Hepatic stellate cell (primary cell): ENCODE measurements around the gene FN3KRP.

Experiments
- DNase-seq: peaks from one replicate; pipeline ENCODE4 v3.0.0; 2011; ENCODE audit warnings: low spot score

The FN3KRP gene

DNA sequence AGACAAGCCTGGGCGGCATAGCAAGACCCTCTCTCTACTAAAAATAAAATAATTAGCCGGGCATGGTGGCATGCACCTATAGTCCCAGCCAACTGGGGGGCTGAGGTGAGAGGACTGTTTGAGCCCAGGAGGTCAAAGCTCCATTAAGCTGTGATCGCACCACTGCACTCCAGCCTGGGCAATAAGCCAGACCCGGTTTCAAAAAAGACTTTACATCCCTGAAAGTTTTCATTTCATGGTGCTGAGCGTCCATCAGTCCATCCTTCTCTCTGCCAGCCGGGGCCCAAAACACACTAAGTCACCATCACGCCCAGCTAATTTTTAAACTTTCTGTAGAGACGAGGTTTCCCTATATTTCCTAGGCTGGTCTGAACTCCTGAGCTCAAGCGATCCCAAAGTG, 28.6 kb upstream of the FN3KRP start:
- DNase-seq: no peak

DNA sequence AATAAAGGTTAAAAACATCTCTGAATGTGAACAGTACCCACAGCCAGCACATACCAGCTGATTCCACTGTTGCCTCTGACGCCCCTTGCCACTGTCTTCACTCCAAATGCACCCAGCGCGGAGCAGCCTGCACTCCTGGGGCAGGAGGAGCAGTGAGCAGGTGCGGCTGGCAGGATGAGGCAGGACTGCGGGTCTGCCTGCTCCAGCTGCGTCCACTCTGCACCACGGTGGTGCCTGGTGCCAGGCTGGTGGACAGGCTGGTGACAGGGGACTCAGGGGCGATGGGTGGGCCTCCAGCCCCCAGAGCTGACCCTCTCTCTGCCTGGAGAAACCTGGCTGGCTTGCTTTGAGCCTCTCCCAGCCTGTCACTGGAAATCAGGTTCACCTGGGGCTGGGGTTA, 27.4 kb upstream of the FN3KRP start:
- DNase-seq: no peak

- DNase-seq: no peak
These were observed 25.6 kb upstream of the FN3KRP start for GRCh38 chr17:82690786-82691489.

GRCh38 chr17:82691714-82692113, 24.8 kb upstream of the FN3KRP start:
- no peak for DNase-seq

DNA sequence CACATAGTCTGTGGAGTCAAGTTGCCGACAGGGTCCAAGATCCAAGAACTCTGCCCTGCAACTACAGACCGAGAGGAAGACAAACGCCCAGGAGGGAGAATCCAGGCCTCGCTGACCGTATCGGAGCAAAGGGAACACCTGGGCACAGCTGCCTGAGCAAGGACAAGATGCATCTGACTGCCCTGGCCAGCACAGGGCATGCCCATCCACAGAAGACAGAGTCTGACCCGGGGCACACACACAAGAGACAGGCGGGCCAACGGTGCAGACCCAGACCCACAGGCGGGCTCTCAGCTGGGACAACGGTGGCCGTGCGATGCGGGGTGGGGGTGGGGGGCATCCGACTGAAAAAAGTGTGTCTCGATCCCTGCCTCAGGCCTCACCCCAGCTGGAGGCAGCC, 24.2 kb upstream of the FN3KRP start:
- DNase-seq: no peak

GRCh38 chr17:82693168-82693867, 23.2 kb upstream of the FN3KRP start:
- DNase-seq: no peak

GRCh38 chr17:82694647-82695046, 21.9 kb upstream of the FN3KRP start:
- no peak for DNase-seq

GRCh38 chr17:82696259-82696658, 20.2 kb upstream of the FN3KRP start:
- DNase-seq: no peak

GRCh38 chr17:82696916-82697807, 19.3 kb upstream of the FN3KRP start:
- DNase-seq: no peak

DNA sequence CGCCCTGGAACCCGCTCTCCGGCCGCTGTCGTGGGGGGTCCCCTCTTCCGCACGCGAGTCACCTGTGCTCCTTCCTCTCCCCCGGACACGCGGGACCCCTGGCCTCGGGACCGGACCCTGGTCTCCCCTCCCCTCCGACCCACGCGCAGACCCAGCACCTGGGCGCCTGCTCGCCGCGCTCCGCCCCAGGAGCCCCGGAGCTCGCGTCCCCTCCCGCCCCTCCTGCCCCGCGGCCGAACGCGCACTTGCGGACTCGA, 18.8 kb upstream of the FN3KRP start:
- DNase-seq: no peak

- DNase-seq: peak; percentile 100
These were observed 18.2 kb upstream of the FN3KRP start, which contains the start of gene RAB40B for GRCh38 chr17:82698065-82698973. RAB40B (minus strand) TSS chr17:82698698; CDS start chr17:82698596, 102 bp downstream.

- DNase-seq: no peak
These were observed 17.5 kb upstream of the FN3KRP start for GRCh38 chr17:82698974-82699442.

- DNase-seq: no peak
These were observed 17.0 kb upstream of the FN3KRP start for GRCh38 chr17:82699551-82699950.

DNA sequence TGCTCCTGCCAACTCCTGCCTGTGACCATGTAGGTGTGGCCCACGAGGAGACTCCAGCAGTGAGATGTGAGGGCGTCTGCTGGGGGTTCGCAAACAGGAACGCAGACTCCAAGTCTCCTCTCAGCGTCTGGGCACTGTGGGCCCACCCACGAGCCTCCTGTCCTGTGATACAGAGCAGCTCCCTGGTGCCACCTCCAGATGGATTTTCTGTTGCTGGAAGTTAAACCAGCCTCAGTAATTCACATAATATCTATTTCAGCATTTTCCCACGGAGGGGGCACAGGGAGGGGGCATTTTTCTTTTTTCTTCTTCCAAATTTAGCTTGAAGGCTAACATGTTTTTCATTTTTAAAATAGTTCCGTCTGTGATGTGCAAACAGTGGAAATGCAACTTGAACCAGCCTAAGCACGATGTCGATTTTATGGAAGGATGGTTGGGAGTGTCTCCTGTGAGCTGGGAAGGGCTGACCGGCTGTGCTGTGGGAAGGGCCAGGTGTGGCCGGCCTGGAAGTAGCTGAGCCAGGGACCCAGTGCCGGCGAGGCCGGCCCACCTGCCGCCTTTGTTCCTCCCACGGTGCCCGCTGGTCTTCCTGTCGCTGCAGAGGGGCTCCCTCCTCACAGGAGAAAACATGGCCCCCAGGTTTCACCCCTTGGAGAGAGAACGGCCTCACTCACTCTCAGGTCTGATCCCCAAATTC, 14.1 kb upstream of the FN3KRP start:
- peak; percentile 42 for DNase-seq

DNA sequence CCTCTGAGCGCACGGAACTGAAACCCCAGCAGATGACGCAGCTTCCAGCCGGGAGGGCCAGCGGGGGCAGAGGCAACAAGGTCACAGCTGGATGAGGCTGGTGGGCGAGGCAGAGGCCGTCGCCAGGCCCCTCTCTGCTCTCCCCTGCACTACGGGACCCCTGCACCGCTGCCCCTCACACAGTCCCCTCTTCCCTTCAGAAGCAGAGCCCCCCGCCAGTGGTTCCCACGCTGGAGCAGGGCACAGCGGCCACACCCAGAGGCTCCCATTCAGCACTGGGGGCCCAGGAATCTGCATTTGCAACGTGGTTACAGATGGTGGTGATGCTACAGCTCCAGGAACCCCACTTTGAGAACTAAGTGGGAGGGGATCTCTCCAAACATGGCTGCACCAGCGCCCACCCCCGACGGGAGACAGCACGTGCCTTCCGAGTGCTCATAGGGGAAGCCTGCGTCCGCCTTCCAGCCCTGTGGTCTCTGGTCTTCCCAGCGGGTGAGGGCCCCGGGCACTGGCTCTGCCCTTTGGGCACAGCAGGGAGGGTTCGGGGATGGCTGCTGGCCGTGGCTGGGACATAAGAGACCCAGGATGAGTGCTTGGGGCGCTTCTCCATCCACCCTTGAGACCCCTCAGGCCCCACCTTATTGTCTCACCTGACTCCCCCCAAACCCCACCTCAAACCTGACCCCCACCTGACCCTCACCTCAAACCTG, 13.3 kb upstream of the FN3KRP start:
- DNase-seq: no peak

DNA sequence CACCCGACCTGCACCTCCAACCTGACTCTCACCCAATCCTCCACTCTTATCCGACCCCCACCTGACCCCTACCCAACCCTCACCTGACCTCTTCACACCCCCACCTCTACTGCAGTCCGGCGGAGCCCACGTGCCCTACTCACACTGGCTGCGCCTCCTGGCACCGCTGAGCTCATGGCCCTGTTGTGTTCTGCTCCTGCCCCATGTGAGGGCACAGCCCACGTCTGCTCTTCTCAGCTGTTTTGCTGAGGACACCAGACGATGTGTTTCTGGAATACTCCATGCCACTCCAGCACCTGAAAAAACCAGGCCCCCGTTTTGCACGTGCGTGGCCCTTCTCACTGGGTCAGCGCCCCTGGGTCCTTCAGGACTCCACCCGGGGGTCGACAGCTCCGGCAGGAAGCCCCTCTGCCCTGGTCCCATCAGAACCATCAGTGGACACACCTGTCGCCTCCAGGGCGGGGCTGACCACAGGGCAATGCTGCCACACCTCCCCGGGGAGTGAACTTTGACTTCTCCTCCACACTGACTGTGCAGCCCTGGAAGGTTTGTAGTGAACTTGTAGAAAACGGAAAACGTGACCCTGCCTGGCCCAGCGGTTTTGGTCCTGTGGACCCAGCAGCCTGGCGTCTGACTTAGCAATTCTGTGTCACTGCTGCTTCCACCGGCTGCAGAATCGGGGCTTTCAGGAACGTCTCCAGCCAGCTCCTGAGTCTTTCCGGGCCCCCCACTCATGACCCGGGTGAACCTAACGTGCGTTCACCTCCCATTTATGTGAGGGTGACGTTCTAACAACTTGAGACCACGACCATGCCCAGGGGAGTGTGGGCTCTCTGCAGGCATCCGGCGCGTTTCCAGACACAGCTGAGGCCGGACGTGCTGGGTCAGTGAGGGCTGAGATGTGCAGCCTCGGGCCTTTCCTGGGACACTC, 12.3 kb upstream of the FN3KRP start:
- DNase-seq: no peak

- DNase-seq: no peak
These were observed 11.6 kb upstream of the FN3KRP start for GRCh38 chr17:82704886-82705285.

- no peak for DNase-seq
These were observed 10.8 kb upstream of the FN3KRP start for GRCh38 chr17:82705756-82706155.

DNA sequence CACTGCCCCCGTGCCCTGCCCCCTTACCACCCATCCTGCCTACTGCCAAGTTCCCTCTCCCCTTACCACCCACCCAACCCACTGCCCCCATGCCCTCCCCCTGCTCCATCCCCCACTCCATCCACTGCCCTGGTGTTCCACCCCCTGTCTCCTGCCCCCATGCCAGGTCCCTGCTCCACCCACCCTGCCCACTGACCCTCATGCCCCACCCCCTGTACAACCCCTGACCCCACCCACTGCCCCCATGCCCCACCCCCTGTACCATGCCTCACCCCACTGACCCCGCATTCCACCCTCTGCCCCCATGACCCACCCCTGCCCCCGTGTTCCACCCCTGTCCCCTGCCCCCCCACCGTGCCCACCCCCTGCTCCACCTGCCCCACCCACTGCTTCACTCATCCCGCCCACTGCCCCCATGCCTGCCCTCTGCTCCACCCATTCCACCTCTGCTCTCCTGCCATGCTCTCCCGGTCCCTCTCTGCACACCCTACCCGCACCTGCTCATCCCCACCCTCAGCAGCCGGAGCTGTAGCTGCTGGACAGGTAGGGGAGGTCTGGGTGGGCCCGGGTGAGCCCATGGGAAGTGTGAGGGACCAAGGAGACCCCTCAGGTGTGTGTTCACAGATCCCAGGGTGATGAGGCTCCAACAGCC, 7.4 kb upstream of the FN3KRP start:
- DNase-seq: no peak
